Measurements from ENCODE around the gene RUNX2.

GRCh38 chr6:45666846-45667245 lies 338.7 kb downstream of the RUNX2 start:
- TF ChIP-seq POLR2A (IDR thresholded peaks at IDR 0.05): no peak
- TF ChIP-seq, protein P1, sequence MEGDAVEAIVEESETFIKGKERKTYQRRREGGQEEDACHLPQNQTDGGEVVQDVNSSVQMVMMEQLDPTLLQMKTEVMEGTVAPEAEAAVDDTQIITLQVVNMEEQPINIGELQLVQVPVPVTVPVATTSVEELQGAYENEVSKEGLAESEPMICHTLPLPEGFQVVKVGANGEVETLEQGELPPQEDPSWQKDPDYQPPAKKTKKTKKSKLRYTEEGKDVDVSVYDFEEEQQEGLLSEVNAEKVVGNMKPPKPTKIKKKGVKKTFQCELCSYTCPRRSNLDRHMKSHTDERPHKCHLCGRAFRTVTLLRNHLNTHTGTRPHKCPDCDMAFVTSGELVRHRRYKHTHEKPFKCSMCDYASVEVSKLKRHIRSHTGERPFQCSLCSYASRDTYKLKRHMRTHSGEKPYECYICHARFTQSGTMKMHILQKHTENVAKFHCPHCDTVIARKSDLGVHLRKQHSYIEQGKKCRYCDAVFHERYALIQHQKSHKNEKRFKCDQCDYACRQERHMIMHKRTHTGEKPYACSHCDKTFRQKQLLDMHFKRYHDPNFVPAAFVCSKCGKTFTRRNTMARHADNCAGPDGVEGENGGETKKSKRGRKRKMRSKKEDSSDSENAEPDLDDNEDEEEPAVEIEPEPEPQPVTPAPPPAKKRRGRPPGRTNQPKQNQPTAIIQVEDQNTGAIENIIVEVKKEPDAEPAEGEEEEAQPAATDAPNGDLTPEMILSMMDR (IDR thresholded peaks at IDR 0.05): no peak

Data from uterus (tissue), 2 donors.